HEK293 (cell line): ENCODE results near the gene SLC6A17.

Experiments
- CTCF ChIA-PET: fragments of 350-600 bp; formaldehyde crosslinking; extraction: SDS; loops from one replicate; lab custom pipeline; 2021; ENCODE audit warnings: antibody characterized with exemption; lab: Yijun Ruan, JAX
- POLR2A ChIA-PET: fragments of 300-600 bp; formaldehyde crosslinking; extraction: SDS; loops from one replicate; lab custom pipeline; 2020; ENCODE audit warnings: antibody characterized with exemption, inconsistent platforms; lab: Yijun Ruan, JAX
- H3K27ac ChIP-seq: fragments of 200-500 bp; sonication (Bioruptor generic); 2 replicates; pipeline ENCODE4 v1.5.1; 2014; ENCODE audit warnings: low read depth, low read length, control low read depth, inconsistent platforms; ENCODE audit errors: extremely low read depth
- H3K36me3 ChIP-seq, 2 experiments: fragments of 200-500 bp in 1 of 2; sonication (Bioruptor generic) in 1 of 2; 1 replicate in 1 of 2; 2 replicates in 1 of 2; pipeline ENCODE4 v1.5.1; 2014 to 2017; ENCODE audit warnings: inconsistent platforms in 2 of 2, low read length in 2 of 2; ENCODE audit not compliant: control insufficient read depth in 2 of 2, insufficient read depth in 1 of 2
- H3K4me1 ChIP-seq: fragments of 200-500 bp; sonication (Bioruptor generic); 2 replicates; pipeline ENCODE4 v1.5.1; 2014; ENCODE audit warnings: mild to moderate bottlenecking, low read length, inconsistent platforms; ENCODE audit not compliant: control insufficient read depth, insufficient read depth
- H3K4me3 ChIP-seq: 2 replicates; pipeline ENCODE4 v1.5.1; 2011; ENCODE audit warnings: low read depth, mild to moderate bottlenecking, control low read depth, low read length, moderate library complexity
- H3K9me3 ChIP-seq: fragments of 200-500 bp; sonication (Bioruptor generic); 2 replicates; pipeline ENCODE4 v1.5.1; 2014; ENCODE audit warnings: low read depth, low read length, inconsistent platforms; ENCODE audit not compliant: control insufficient read depth, insufficient read depth
- BCL11B ChIP-seq: fragments of 450-650 bp; formaldehyde crosslinking; IDR thresholded peaks from 2 replicates; pipeline ENCODE4 v1.5.1; 2016; ENCODE audit warnings: low read depth, missing biosample characterization, missing genetic modification characterization
- HOXD13 ChIP-seq: sonication (generic); formaldehyde crosslinking; IDR thresholded peaks from 2 replicates; pipeline ENCODE4 v1.8.0; 2022; ENCODE audit warnings: missing genetic modification reagents, borderline replicate concordance
- TRIM28 ChIP-seq: IDR thresholded peaks from 2 replicates; pipeline ENCODE4 v1.6.1; 2011; ENCODE audit warnings: low read length, control low read depth, borderline replicate concordance
- ZNF10 ChIP-seq: fragments of 450-650 bp; formaldehyde crosslinking; IDR thresholded peaks from 2 replicates; pipeline ENCODE4 v1.5.1; 2017; ENCODE audit warnings: missing biosample characterization, missing genetic modification characterization
- ZNF211 ChIP-seq: fragments of 450-650 bp; formaldehyde crosslinking; IDR thresholded peaks from 2 replicates; pipeline ENCODE4 v1.5.1; 2016; ENCODE audit warnings: low read depth, missing biosample characterization, missing genetic modification characterization
- ZNF223 ChIP-seq: fragments of 450-650 bp; formaldehyde crosslinking; IDR thresholded peaks from 2 replicates; pipeline ENCODE4 v1.5.1; 2016; ENCODE audit warnings: missing biosample characterization, missing genetic modification characterization
- ZNF280D ChIP-seq: fragments of 450-650 bp; formaldehyde crosslinking; IDR thresholded peaks from 2 replicates; pipeline ENCODE4 v1.5.1; 2016; ENCODE audit warnings: missing biosample characterization, missing genetic modification characterization
- ZNF311 ChIP-seq: fragments of 450-650 bp; formaldehyde crosslinking; IDR thresholded peaks from 2 replicates; pipeline ENCODE4 v1.5.1; 2017; ENCODE audit warnings: missing biosample characterization, missing genetic modification characterization, borderline replicate concordance
- ZNF391 ChIP-seq: fragments of 450-650 bp; formaldehyde crosslinking; IDR thresholded peaks from 2 replicates; pipeline ENCODE4 v1.5.1; 2016; ENCODE audit warnings: low read depth, missing biosample characterization, missing genetic modification characterization, borderline replicate concordance
- ZNF501 ChIP-seq: fragments of 450-650 bp; formaldehyde crosslinking; IDR thresholded peaks from 2 replicates; pipeline ENCODE4 v1.5.1; 2016; ENCODE audit warnings: missing biosample characterization, missing genetic modification characterization
- ZNF514 ChIP-seq: fragments of 450-650 bp; formaldehyde crosslinking; IDR thresholded peaks from 2 replicates; pipeline ENCODE4 v1.5.1; 2016; ENCODE audit warnings: missing biosample characterization, missing genetic modification characterization
- ZNF580 ChIP-seq: fragments of 450-650 bp; formaldehyde crosslinking; IDR thresholded peaks from 2 replicates; pipeline ENCODE4 v1.5.1; 2016; ENCODE audit warnings: missing biosample characterization, missing genetic modification characterization
- ZNF623 ChIP-seq: fragments of 450-650 bp; formaldehyde crosslinking; IDR thresholded peaks from 2 replicates; pipeline ENCODE4 v1.5.1; 2016; ENCODE audit warnings: missing biosample characterization, missing genetic modification characterization
- ZNF629 ChIP-seq: fragments of 450-650 bp; formaldehyde crosslinking; IDR thresholded peaks from 2 replicates; pipeline ENCODE4 v1.5.1; 2017; ENCODE audit warnings: missing biosample characterization, missing genetic modification characterization
- ZNF660 ChIP-seq: fragments of 450-650 bp; IDR thresholded peaks from 2 replicates; pipeline ENCODE4 v1.5.1; 2018; ENCODE audit warnings: missing biosample characterization, mild to moderate bottlenecking, missing genetic modification characterization
- ZNF843 ChIP-seq: fragments of 450-650 bp; formaldehyde crosslinking; IDR thresholded peaks from 2 replicates; pipeline ENCODE4 v1.5.1; 2016; ENCODE audit warnings: missing biosample characterization, missing genetic modification characterization
- ZSCAN16 ChIP-seq: fragments of 450-650 bp; formaldehyde crosslinking; IDR thresholded peaks from 2 replicates; pipeline ENCODE4 v1.5.1; 2016; ENCODE audit warnings: missing biosample characterization, missing genetic modification characterization
- TF ChIP-seq, protein P1 (sequence below): fragments of 450-650 bp; formaldehyde crosslinking; IDR thresholded peaks from 2 replicates; pipeline ENCODE4 v1.5.1; 2017; ENCODE audit warnings: missing biosample characterization, mild to moderate bottlenecking, missing genetic modification characterization, moderate library complexity
- TF ChIP-seq, protein P2 (sequence below): fragments of 450-650 bp; formaldehyde crosslinking; optimal IDR thresholded peaks from 2 replicates; pipeline ENCODE3; 2016; ENCODE audit warnings: missing biosample characterization, mild to moderate bottlenecking, missing genetic modification characterization
- TF ChIP-seq, protein P3 (sequence below): fragments of 450-650 bp; formaldehyde crosslinking; IDR thresholded peaks from 2 replicates; pipeline ENCODE4 v1.5.1; 2017; ENCODE audit warnings: missing biosample characterization, missing genetic modification characterization

SLC6A17 gene

GRCh38 chr1:110165761-110166231, 15.5 kb downstream of the SLC6A17 start:
- Histone ChIP-seq H3K9me3 (no peaks in the 10 kb centered on the region), H3K27ac (no peak overlapping the region), H3K4me1 (no peaks in the 10 kb centered on the region), H3K4me3 (no peak overlapping the region), H3K36me3 (no peaks in the 10 kb centered on the region)
- POLR2A ChIA-PET, result no interaction called here
- CTCF ChIA-PET, result interaction anchor here (0.5 to 0.9 kb wide), 2 partner anchors 13 to 799 kb away, joined by 3 read pairs; no protein-coding TSS in a partner anchor
- no peak for TF ChIP-seq TRIM28
- no peak for TF ChIP-seq ZNF623 (tag by site-specific recombination)
- no peak for TF ChIP-seq ZNF211 (tag by site-specific recombination)
- no peak for TF ChIP-seq ZNF501
- TF ChIP-seq ZNF660 (tag by site-specific recombination), result no peak
- no peak for TF ChIP-seq ZNF514
- no peak for TF ChIP-seq BCL11B (tag by site-specific recombination)
- TF ChIP-seq ZNF223 (tag by site-specific recombination), result no peak
- no peak for TF ChIP-seq ZNF580 (tag by site-specific recombination)
- TF ChIP-seq, protein P1, sequence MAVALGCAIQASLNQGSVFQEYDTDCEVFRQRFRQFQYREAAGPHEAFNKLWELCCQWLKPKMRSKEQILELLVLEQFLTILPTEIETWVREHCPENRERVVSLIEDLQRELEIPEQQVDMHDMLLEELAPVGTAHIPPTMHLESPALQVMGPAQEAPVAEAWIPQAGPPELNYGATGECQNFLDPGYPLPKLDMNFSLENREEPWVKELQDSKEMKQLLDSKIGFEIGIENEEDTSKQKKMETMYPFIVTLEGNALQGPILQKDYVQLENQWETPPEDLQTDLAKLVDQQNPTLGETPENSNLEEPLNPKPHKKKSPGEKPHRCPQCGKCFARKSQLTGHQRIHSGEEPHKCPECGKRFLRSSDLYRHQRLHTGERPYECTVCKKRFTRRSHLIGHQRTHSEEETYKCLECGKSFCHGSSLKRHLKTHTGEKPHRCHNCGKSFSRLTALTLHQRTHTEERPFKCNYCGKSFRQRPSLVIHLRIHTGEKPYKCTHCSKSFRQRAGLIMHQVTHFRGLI (tag by site-specific recombination), result no peak
- TF ChIP-seq HOXD13, result no peak
- TF ChIP-seq ZNF311, result no peak
- TF ChIP-seq ZNF629 (tag by site-specific recombination), result no peak
- no peak for TF ChIP-seq ZNF10 (tag by site-specific recombination)
- TF ChIP-seq, protein P2, sequence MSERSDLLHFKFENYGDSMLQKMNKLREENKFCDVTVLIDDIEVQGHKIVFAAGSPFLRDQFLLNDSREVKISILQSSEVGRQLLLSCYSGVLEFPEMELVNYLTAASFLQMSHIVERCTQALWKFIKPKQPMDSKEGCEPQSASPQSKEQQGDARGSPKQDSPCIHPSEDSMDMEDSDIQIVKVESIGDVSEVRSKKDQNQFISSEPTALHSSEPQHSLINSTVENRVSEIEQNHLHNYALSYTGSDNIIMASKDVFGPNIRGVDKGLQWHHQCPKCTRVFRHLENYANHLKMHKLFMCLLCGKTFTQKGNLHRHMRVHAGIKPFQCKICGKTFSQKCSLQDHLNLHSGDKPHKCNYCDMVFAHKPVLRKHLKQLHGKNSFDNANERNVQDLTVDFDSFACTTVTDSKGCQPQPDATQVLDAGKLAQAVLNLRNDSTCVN (tag by site-specific recombination), result no peak
- no peak for TF ChIP-seq ZNF391
- no peak for TF ChIP-seq ZNF843 (tag by site-specific recombination)
- TF ChIP-seq, protein P3, sequence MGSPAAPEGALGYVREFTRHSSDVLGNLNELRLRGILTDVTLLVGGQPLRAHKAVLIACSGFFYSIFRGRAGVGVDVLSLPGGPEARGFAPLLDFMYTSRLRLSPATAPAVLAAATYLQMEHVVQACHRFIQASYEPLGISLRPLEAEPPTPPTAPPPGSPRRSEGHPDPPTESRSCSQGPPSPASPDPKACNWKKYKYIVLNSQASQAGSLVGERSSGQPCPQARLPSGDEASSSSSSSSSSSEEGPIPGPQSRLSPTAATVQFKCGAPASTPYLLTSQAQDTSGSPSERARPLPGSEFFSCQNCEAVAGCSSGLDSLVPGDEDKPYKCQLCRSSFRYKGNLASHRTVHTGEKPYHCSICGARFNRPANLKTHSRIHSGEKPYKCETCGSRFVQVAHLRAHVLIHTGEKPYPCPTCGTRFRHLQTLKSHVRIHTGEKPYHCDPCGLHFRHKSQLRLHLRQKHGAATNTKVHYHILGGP (tag by site-specific recombination), result no peak

DNA sequence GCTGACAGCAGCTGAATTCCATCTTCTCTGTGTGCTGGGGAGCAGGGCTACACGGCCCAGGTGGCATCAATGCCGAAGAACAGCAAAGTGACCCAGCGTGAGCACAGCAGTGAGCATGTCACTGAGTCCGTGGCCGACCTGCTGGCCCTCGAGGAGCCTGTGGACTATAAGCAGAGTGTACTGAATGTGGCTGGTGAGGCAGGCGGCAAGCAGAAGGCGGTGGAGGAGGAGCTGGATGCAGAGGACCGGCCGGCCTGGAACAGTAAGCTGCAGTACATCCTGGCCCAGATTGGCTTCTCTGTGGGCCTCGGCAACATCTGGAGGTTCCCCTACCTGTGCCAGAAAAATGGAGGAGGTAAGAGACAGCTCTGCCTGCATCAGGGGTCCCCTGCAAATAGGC, 16.6 kb downstream of the SLC6A17 start:
- Histone ChIP-seq H3K4me3 (no peak overlapping the region), H3K4me1 (no peaks in the 10 kb centered on the region), H3K36me3 (no peaks in the 10 kb centered on the region), H3K27ac (no peak overlapping the region), H3K9me3 (no peaks in the 10 kb centered on the region)
- ChIA-PET POLR2A (no interaction called here), CTCF (interaction anchor here (0.8 kb wide), 1 partner anchor 357 kb away, joined by 3 read pairs; no protein-coding TSS in a partner anchor)
- no peak for TF ChIP-seq ZSCAN16 (tag by site-specific recombination)
- TF ChIP-seq ZNF280D, result no peak
- TF ChIP-seq, all 188 proteins: peak for 0
